Central memory CD8-positive, alpha-beta T cell (primary cell): Measurements from ENCODE around the gene DPYD.

ENCODE experiments used
- ATAC-seq: fragments of 150-1000 bp; cut with Tn5 transposase; replicated peaks from 2 replicates; pipeline ENCODE4 v1.10.0; 2022; ENCODE audit warnings: mild to moderate bottlenecking, moderate FRiP score, moderate number of reproducible peaks; ENCODE audit not compliant: poor library complexity, severe bottlenecking; ENCODE audit errors: extremely low read depth
- DNase-seq, 2 donors: peaks; one replicate each; pipeline ENCODE4 v3.0.0; 2021; ENCODE audit warnings: low spot score in 2 of 2
- H3K27ac Mint-ChIP-seq: one replicate; pipeline ENCODE4 v1.8.0; 2022; ENCODE audit warnings: low read depth, mild to moderate bottlenecking, moderate library complexity, mixed read lengths
- H3K27me3 Mint-ChIP-seq: one replicate; pipeline ENCODE4 v1.8.0; 2022; ENCODE audit warnings: mixed read lengths
- H3K36me3 Mint-ChIP-seq: one replicate; pipeline ENCODE4 v1.8.0; 2022; ENCODE audit warnings: mild to moderate bottlenecking, moderate library complexity, mixed read lengths; ENCODE audit not compliant: insufficient read depth
- H3K4me1 Mint-ChIP-seq: one replicate; pipeline ENCODE4 v1.8.0; 2022; ENCODE audit warnings: mixed read lengths
- H3K4me3 Mint-ChIP-seq: one replicate; pipeline ENCODE4 v1.8.0; 2022; ENCODE audit warnings: mild to moderate bottlenecking, moderate library complexity, mixed read lengths
- H3K9me3 Mint-ChIP-seq: one replicate; pipeline ENCODE4 v1.8.0; 2022; ENCODE audit warnings: mixed read lengths

The DPYD gene

GRCh38 chr1:97792655-97793054, 128.2 kb downstream of the DPYD start:
- no peaks in the 10 kb centered on the region for H3K27me3 Mint-ChIP-seq
- peaks cover 37% of the 10 kb centered on the region for H3K4me1 Mint-ChIP-seq
- no peaks in the 10 kb centered on the region for H3K9me3 Mint-ChIP-seq
- H3K36me3 Mint-ChIP-seq = no peaks in the 10 kb centered on the region
- no peak overlapping the region for H3K27ac Mint-ChIP-seq
- no peak overlapping the region for H3K4me3 Mint-ChIP-seq
- no peak for DNase-seq
- no peak for ATAC-seq

- H3K4me3 Mint-ChIP-seq = no peak overlapping the region
- H3K4me1 Mint-ChIP-seq = peaks cover 32% of the 10 kb centered on the region
- ATAC-seq (no peak), DNase-seq (no peak)
- no peaks in the 10 kb centered on the region for H3K27me3 Mint-ChIP-seq
- no peaks in the 10 kb centered on the region for H3K9me3 Mint-ChIP-seq
- H3K27ac Mint-ChIP-seq = no peak overlapping the region
- H3K36me3 Mint-ChIP-seq = no peaks in the 10 kb centered on the region
Observed at GRCh38 chr1:97791251-97791650, 129.6 kb downstream of the DPYD start.

DNA sequence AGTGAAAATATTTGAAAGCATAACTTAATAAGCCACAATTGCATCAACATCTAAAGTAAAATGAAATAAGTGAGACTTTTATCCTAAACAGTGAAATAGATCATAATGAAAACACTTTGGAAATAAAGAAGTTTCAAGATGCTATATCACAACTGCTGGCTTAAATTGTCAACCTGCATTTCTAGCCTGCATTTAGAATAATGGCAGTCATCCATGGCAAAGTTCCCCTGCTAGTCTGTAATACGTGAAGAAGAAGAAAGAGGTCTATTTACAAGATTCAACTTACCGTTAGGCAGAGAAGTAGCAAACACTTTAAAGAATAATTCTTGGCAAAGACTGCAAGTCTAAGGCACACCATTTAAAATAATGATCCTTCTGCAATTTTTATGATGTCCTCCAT, 133.6 kb downstream of the DPYD start:
- ATAC-seq (no peak), DNase-seq (no peak)
- Mint-ChIP-seq H3K9me3 (no peaks in the 10 kb centered on the region), H3K27me3 (no peaks in the 10 kb centered on the region), H3K4me1 (peaks cover 31% of the 10 kb centered on the region), H3K27ac (no peak overlapping the region), H3K4me3 (no peak overlapping the region), H3K36me3 (peaks cover 4% of the 10 kb centered on the region)

DNA sequence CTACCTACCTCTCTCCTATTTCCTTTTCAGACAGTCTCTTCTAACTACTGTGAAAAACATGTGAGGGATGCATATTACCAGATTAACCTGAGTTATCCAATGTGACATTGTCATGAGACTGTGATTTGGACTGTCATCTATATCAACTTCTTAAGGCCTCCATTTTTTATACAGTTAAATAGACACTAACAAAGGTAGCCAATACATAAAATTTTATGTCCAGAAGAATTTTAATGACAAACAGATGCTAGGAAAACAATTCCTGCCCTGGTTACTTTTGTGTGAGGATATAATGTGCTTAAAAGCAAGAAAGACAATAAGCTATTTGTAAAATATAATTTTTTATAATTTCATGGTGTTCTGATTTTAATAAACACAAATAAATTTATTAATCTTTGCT, 136.2 kb downstream of the DPYD start:
- peaks cover 4% of the 10 kb centered on the region for H3K36me3 Mint-ChIP-seq
- no peaks in the 10 kb centered on the region for H3K27me3 Mint-ChIP-seq

GRCh38 chr1:97783751-97784150, 137.1 kb downstream of the DPYD start:
- peaks cover 16% of the 10 kb centered on the region for H3K4me1 Mint-ChIP-seq
- ATAC-seq (no peak), DNase-seq (no peak)
- H3K27me3 Mint-ChIP-seq = no peaks in the 10 kb centered on the region
- H3K9me3 Mint-ChIP-seq = no peaks in the 10 kb centered on the region
- no peak overlapping the region for H3K27ac Mint-ChIP-seq
- no peak overlapping the region for H3K4me3 Mint-ChIP-seq
- peaks cover 4% of the 10 kb centered on the region for H3K36me3 Mint-ChIP-seq

More for the DNA sequence above, 136.2 kb downstream of the DPYD start:
- Mint-ChIP-seq H3K4me3 (no peak overlapping the region), H3K9me3 (no peaks in the 10 kb centered on the region), H3K4me1 (peaks cover 16% of the 10 kb centered on the region), H3K27ac (no peak overlapping the region)
- DNase-seq (no peak), ATAC-seq (no peak)

DNA sequence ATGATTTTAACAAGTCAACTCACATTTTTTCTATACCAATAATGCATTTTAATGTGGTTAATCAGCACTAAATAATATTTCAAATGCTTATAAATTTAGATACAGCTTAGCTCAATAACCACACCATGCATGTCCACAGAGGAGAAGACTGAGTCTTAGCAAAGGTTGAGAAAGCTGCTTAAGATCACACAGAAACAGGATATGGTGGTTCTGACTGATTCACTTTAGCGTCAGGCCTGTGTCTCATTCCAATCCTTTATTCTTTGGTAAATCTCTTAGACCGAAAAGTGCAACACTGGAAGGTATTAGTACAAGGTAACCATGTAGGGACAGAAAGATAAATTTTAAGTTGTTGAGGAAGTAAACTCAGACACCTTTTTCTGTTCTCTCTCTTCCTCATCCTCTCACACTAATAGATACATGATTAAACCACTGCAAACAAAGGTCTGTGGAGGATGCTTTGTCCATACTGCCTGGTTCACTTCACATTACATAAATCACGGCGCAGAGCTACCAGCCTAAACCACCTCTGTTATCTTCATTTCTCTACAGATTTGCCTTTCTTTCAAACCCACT, 139.0 kb downstream of the DPYD start:
- no peak for DNase-seq
- Mint-ChIP-seq H3K4me3 (no peak overlapping the region), H3K27me3 (no peaks in the 10 kb centered on the region), H3K9me3 (no peaks in the 10 kb centered on the region), H3K36me3 (peaks cover 4% of the 10 kb centered on the region), H3K4me1 (peaks cover 16% of the 10 kb centered on the region), H3K27ac (peak overlapping the region; percentile 20)
- ATAC-seq = no peak

DNA sequence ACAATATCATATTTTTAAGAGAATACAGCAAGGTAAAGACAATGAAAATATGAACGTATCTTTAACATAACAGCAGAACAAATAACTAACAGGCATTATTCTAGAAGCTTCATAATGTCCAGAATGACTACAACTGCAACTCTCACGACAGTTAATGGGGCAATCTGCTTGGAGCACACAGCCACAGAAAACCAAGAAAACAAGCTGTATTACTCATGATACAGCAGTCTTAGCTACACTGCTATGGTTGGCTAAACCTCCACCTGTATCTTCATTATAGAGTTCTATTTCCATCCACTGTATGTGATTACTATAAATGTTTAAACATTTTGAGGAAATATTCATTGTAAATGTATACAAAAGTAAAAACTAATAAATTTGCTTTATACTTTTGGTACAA, 139.9 kb downstream of the DPYD start:
- peaks cover 4% of the 10 kb centered on the region for H3K36me3 Mint-ChIP-seq
- no peaks in the 10 kb centered on the region for H3K27me3 Mint-ChIP-seq
- DNase-seq = no peak
- peaks cover 16% of the 10 kb centered on the region for H3K4me1 Mint-ChIP-seq
- no peak overlapping the region for H3K4me3 Mint-ChIP-seq
- H3K9me3 Mint-ChIP-seq = no peaks in the 10 kb centered on the region
- H3K27ac Mint-ChIP-seq = no peak overlapping the region
- ATAC-seq = no peak

GRCh38 chr1:97778718-97779117, 142.1 kb downstream of the DPYD start:
- ATAC-seq (no peak), DNase-seq (no peak)
- no peak overlapping the region for H3K4me3 Mint-ChIP-seq

GRCh38 chr1:97770376-97770775, 150.5 kb downstream of the DPYD start:
- no peak for ATAC-seq
- Mint-ChIP-seq H3K36me3 (peaks cover 1% of the 10 kb centered on the region), H3K4me3 (no peak overlapping the region), H3K27me3 (no peaks in the 10 kb centered on the region), H3K4me1 (peaks cover 7% of the 10 kb centered on the region), H3K9me3 (no peaks in the 10 kb centered on the region), H3K27ac (no peak overlapping the region)
- no peak for DNase-seq

More at GRCh38 chr1:97778718-97779117, 142.1 kb downstream of the DPYD start:
- Mint-ChIP-seq H3K9me3 (no peaks in the 10 kb centered on the region), H3K4me1 (peaks cover 23% of the 10 kb centered on the region), H3K27me3 (no peaks in the 10 kb centered on the region), H3K36me3 (no peaks in the 10 kb centered on the region), H3K27ac (no peak overlapping the region)

GRCh38 chr1:97767381-97767780, 153.5 kb downstream of the DPYD start:
- H3K36me3 Mint-ChIP-seq = peaks cover 1% of the 10 kb centered on the region
- DNase-seq (no peak), ATAC-seq (no peak)
- H3K4me3 Mint-ChIP-seq = no peak overlapping the region
- no peaks in the 10 kb centered on the region for H3K9me3 Mint-ChIP-seq
- H3K27me3 Mint-ChIP-seq = no peaks in the 10 kb centered on the region
- no peak overlapping the region for H3K27ac Mint-ChIP-seq
- no peaks in the 10 kb centered on the region for H3K4me1 Mint-ChIP-seq

DNA sequence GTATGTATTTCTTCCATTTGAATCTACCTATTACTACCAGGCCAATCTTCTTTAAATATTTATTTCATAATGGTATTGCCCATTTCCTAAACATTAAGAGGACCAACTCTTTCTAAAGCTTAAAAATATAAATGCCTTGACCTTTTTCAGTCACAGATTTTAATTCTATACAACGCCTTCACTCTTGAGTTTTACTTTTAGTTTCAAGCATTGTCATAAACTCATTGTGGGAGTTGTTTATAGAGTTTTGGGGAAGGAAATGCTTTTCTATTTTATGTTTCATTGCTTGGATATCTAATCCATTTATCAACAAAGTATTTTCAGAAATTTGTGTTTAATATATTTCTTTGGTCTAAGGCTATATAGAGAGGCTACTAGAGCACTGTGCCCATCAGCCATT, 155.8 kb downstream of the DPYD start:
- no peak overlapping the region for H3K27ac Mint-ChIP-seq
- peaks cover 6% of the 10 kb centered on the region for H3K4me1 Mint-ChIP-seq
- no peaks in the 10 kb centered on the region for H3K27me3 Mint-ChIP-seq
- no peak for ATAC-seq
- no peaks in the 10 kb centered on the region for H3K9me3 Mint-ChIP-seq
- H3K36me3 Mint-ChIP-seq = peaks cover 1% of the 10 kb centered on the region
- DNase-seq = no peak
- H3K4me3 Mint-ChIP-seq = no peak overlapping the region

DNA sequence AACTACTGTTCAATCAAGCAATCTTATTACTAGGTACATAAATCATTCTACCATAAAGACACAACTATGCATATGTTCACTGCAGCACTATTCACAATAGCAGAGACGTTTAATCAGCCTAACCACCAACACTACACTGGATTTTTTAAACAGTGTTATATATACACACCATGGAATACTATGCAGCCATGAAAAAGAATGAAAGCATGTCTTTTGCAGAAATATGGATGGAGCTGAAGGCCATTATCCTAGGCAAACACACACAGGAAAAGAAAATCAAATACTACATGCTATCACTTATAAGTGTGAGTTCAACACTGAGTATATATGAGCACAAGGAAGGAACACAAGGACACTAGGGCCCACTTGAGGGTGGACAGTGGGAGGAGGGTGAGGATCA, 159.2 kb downstream of the DPYD start:
- no peak overlapping the region for H3K27ac Mint-ChIP-seq
- peaks cover 1% of the 10 kb centered on the region for H3K36me3 Mint-ChIP-seq
- H3K27me3 Mint-ChIP-seq = no peaks in the 10 kb centered on the region
- H3K4me1 Mint-ChIP-seq = peaks cover 15% of the 10 kb centered on the region
- H3K9me3 Mint-ChIP-seq = no peaks in the 10 kb centered on the region
- no peak for DNase-seq
- ATAC-seq = no peak
- H3K4me3 Mint-ChIP-seq = no peak overlapping the region

- Mint-ChIP-seq H3K4me1 (peaks cover 15% of the 10 kb centered on the region), H3K4me3 (no peak overlapping the region), H3K27ac (no peak overlapping the region), H3K9me3 (no peaks in the 10 kb centered on the region), H3K36me3 (no peaks in the 10 kb centered on the region), H3K27me3 (no peaks in the 10 kb centered on the region)
- ATAC-seq = no peak
- DNase-seq = no peak
Observed at GRCh38 chr1:97759078-97759477, 161.8 kb downstream of the DPYD start.
